ENCODE results near the gene TFEC. TPM values are rescaled to one million over a fixed set of nuclear protein-coding genes. Genes with fewer than 3 reads are reported as not detected.

Gene TFEC
- total RNA-seq, 3 donors from 2014 or later = 5.6 to 19.0 (median 7.2) TPM

DNA sequence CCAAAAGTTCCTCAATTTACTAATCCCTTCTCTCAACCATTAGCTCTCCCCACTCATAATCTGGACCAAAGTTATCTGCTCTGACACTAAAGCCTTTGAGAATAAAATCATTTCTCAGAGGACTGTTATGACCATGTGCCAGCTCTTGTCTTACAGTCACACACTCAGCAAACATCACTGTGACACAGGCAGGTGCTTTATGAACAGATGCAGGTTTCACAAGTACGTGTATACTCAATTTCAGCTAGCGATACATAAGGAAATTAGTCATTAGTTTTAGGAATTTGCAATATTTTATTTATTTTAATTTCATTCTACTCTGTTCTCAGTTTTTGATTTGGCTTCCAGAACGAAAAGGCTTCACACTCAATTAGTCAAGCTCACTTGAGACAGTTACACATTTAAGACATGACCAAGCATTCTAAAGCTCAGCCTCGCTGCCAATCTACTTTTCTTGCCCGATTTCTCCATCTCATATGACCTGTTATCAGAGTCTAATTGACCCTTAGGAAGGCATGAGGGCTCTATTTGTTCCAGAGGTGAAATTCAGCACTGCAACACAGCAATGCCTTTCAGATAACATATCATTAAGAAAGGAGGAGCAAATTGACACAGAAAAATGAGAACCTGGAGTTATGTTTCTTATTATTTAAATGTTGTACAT, 76.8 kb downstream of the TFEC start:
- intact Hi-C loops (cut with DNase I; ENCODE audit: low total_unique reads) = no loop called here
- no peak for DNase-seq (ENCODE audit: low spot score in 2 of 2)
- TF ChIP-seq POLR2A (IDR thresholded peaks at IDR 0.05) (no peak), POLR2AphosphoS5 (IDR thresholded peaks at IDR 0.05) (no peak)
- TF ChIP-seq, protein P1, sequence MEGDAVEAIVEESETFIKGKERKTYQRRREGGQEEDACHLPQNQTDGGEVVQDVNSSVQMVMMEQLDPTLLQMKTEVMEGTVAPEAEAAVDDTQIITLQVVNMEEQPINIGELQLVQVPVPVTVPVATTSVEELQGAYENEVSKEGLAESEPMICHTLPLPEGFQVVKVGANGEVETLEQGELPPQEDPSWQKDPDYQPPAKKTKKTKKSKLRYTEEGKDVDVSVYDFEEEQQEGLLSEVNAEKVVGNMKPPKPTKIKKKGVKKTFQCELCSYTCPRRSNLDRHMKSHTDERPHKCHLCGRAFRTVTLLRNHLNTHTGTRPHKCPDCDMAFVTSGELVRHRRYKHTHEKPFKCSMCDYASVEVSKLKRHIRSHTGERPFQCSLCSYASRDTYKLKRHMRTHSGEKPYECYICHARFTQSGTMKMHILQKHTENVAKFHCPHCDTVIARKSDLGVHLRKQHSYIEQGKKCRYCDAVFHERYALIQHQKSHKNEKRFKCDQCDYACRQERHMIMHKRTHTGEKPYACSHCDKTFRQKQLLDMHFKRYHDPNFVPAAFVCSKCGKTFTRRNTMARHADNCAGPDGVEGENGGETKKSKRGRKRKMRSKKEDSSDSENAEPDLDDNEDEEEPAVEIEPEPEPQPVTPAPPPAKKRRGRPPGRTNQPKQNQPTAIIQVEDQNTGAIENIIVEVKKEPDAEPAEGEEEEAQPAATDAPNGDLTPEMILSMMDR (IDR thresholded peaks at IDR 0.05) = no peak
- H3K4me1 ChIP-seq = no peaks in the 10 kb centered on the region
- no peaks in the 10 kb centered on the region for H3K36me3 ChIP-seq
- H3K4me3 ChIP-seq = no peak overlapping the region
- no peak overlapping the region for H3K27ac ChIP-seq
- no peaks in the 10 kb centered on the region for H3K9me3 ChIP-seq
- H3K27me3 ChIP-seq = no peaks in the 10 kb centered on the region

DNA sequence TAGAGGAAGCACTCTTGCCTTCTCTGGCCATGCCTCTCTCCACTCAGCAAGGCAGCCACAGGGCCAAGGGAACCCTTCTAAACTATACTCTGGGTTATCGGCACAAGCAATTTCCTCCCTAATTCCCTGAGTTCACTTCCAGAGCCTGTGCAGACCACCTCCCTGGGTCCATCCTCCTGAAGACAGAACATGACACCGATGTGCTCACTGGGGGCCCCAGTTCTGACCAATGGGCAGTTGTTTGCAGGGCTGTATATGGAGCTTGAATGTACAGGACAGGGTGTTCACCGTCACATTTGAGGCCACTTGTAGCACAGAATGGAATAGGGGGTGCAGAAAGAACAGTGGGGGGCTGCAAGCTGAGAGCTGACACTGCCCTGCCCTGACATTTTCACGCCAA, 77.7 kb downstream of the TFEC start:
- Histone ChIP-seq H3K9me3 (no peaks in the 10 kb centered on the region), H3K4me3 (no peak overlapping the region), H3K36me3 (no peaks in the 10 kb centered on the region), H3K27ac (no peak overlapping the region), H3K4me1 (no peaks in the 10 kb centered on the region), H3K27me3 (no peaks in the 10 kb centered on the region)
- TF ChIP-seq, protein P1 (IDR thresholded peaks at IDR 0.05) = no peak
- TF ChIP-seq POLR2AphosphoS5 (IDR thresholded peaks at IDR 0.05) (no peak), POLR2A (IDR thresholded peaks at IDR 0.05) (no peak)
- DNase-seq (ENCODE audit: low spot score in 2 of 2) = no peak
- intact Hi-C loops (cut with DNase I; ENCODE audit: low total_unique reads) = no loop called here

DNA sequence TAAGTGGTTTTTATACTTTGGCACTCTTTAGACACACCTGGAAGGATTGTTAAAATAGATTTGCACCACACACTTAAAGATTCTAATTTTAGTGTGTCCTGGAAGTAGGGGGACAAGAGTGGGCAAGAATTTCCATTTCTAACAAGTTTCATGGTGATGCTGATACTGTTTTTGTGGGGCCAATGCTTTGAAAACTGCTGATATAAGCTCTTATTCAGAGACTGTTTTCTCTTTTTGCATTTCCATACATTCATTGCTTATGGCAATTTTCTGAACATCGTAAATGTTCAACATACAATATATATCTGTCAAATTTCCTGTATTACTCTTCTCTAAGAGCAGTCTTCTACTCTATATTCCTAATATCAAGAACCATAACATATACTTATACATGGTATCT, 79.0 kb downstream of the TFEC start:
- no peaks in the 10 kb centered on the region for H3K4me1 ChIP-seq
- intact Hi-C loops (cut with DNase I; ENCODE audit: low total_unique reads) = no loop called here
- TF ChIP-seq POLR2AphosphoS5 (IDR thresholded peaks at IDR 0.05) (no peak), POLR2A (IDR thresholded peaks at IDR 0.05) (no peak)
- TF ChIP-seq, protein P1 (IDR thresholded peaks at IDR 0.05) = no peak
- no peak overlapping the region for H3K27ac ChIP-seq
- no peak overlapping the region for H3K4me3 ChIP-seq
- DNase-seq (ENCODE audit: low spot score in 2 of 2) = no peak
- H3K27me3 ChIP-seq = no peaks in the 10 kb centered on the region
- no peaks in the 10 kb centered on the region for H3K36me3 ChIP-seq
- H3K9me3 ChIP-seq = no peaks in the 10 kb centered on the region

DNA sequence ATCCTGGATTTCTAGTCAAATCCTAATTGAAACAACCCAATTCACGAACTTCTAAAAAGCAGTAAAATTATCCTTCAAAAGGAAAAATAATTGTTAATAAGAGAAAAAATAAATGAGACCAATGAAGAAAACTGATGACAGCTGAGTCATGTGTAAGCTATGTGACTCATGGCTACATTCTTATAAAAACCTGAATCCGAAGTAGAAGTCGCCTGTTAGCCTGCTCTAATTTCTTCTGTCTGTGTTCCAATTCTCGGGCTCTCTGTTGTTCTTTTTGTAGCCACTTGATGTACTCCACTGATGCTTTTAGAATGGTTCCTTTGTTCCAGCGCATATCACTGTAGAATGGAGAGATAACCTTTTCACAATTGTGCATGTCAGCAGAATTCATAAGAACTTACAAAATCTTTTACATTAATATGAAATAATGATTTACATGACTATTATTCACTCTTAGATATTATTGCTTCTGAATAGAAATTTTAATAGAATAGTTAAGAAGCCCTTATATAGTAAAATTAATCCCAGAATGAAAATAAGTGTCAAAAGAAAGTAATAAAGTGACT, 88.8 kb downstream of the TFEC start:
- no peak for DNase-seq (ENCODE audit: low spot score in 2 of 2)
- H3K36me3 ChIP-seq = no peaks in the 10 kb centered on the region
- intact Hi-C loops (cut with DNase I; ENCODE audit: low total_unique reads) = no loop called here
- no peak overlapping the region for H3K4me3 ChIP-seq
- H3K9me3 ChIP-seq = no peaks in the 10 kb centered on the region
- H3K4me1 ChIP-seq = no peaks in the 10 kb centered on the region
- TF ChIP-seq, protein P1 (IDR thresholded peaks at IDR 0.05) = no peak
- TF ChIP-seq POLR2AphosphoS5 (IDR thresholded peaks at IDR 0.05) = no peak
- TF ChIP-seq POLR2A (IDR thresholded peaks at IDR 0.05) = no peak
- no peak overlapping the region for H3K27ac ChIP-seq
- no peaks in the 10 kb centered on the region for H3K27me3 ChIP-seq

DNA sequence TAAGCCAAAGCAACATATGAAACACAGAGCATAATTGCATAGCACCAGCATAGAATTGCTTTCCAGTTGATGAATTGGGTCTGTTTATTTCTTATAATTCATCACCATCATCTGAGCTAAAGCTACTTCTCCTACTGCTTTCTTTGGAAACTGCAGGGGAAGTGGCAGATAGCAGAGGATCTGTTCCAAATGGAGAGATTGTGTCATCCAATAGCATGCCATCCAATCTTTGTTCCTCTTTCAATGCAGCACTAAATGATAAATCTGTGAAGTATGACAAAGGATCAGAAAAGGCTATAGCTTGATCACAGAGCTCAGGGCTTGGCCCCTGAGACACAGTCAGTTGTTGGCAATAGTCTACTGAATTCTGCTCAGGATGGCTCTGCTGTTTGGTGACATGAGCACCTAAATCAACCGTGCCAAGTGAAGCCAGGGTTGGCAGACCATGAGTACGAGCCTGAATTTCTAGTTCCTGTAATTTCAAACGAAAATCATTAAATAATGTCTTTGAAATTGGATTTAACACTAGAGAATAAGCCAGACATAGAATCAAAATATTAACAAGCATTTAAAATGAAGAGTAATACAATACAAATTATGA, 90.0 kb downstream of the TFEC start:
- Histone ChIP-seq H3K27ac (no peak overlapping the region), H3K36me3 (no peaks in the 10 kb centered on the region)

More for the DNA sequence above, 90.0 kb downstream of the TFEC start:
- H3K9me3 ChIP-seq = no peaks in the 10 kb centered on the region
- H3K4me1 ChIP-seq = no peaks in the 10 kb centered on the region
- H3K27me3 ChIP-seq = no peaks in the 10 kb centered on the region
- TF ChIP-seq POLR2AphosphoS5 (IDR thresholded peaks at IDR 0.05) (no peak), POLR2A (IDR thresholded peaks at IDR 0.05) (no peak)
- TF ChIP-seq, protein P1 (IDR thresholded peaks at IDR 0.05) = no peak
- intact Hi-C loops (cut with DNase I; ENCODE audit: low total_unique reads) = no loop called here
- no peak overlapping the region for H3K4me3 ChIP-seq
- no peak for DNase-seq (ENCODE audit: low spot score in 2 of 2)
